RWPE2 (cell line): Measurements from ENCODE around the gene PHIP.
A peak's percentile ranks its signal among the peaks of the same experiment; 100 is the strongest.

Experiments used
- ATAC-seq: fragments of 200-7000 bp; cut with Tn5 transposase; 3 replicates; pipeline ENCODE4 v1.9.1; 2021; ENCODE audit warnings: low read depth
- DNase-seq: peaks from one replicate; pipeline ENCODE4 v3.0.0-alpha.2; 2020; ENCODE audit warnings: low spot score
- H3K27ac ChIP-seq: fragments of 450-650 bp; 2 replicates; pipeline ENCODE4 v1.5.1; 2017; ENCODE audit warnings: mild to moderate bottlenecking; ENCODE audit not compliant: poor library complexity, severe bottlenecking
- H3K27me3 ChIP-seq: fragments of 250-450 bp; sonication (Bioruptor Pico); 2 replicates; pipeline ENCODE4 v1.5.1; 2021; ENCODE audit warnings: mild to moderate bottlenecking, moderate library complexity; ENCODE audit not compliant: insufficient read depth, poor library complexity, severe bottlenecking
- H3K36me3 ChIP-seq: fragments of 250-450 bp; sonication (Bioruptor Pico); 2 replicates; pipeline ENCODE4 v1.5.1; 2020; ENCODE audit warnings: low read depth, mild to moderate bottlenecking, moderate library complexity
- H3K4me1 ChIP-seq: fragments of 250-450 bp; sonication (Bioruptor Pico); 2 replicates; pipeline ENCODE4 v1.5.1; 2021; ENCODE audit warnings: mild to moderate bottlenecking, moderate library complexity; ENCODE audit not compliant: insufficient read depth, poor library complexity, severe bottlenecking
- H3K4me3 ChIP-seq: fragments of 250-450 bp; sonication (Bioruptor Pico); 2 replicates; pipeline ENCODE4 v1.5.1; 2021; ENCODE audit warnings: mild to moderate bottlenecking, moderate library complexity; ENCODE audit not compliant: severe bottlenecking
- H3K9me3 ChIP-seq: fragments of 250-450 bp; sonication (Bioruptor Pico); 2 replicates; pipeline ENCODE4 v1.5.1; 2021; ENCODE audit warnings: mild to moderate bottlenecking, moderate library complexity; ENCODE audit not compliant: severe bottlenecking
- TF ChIP-seq, protein P1 (sequence below): fragments of 450-650 bp; IDR thresholded peaks from one replicate; pipeline ENCODE4 v1.5.1; 2017; ENCODE audit warnings: mild to moderate bottlenecking, moderate library complexity; ENCODE audit not compliant: poor library complexity, severe bottlenecking

PHIP gene

DNA sequence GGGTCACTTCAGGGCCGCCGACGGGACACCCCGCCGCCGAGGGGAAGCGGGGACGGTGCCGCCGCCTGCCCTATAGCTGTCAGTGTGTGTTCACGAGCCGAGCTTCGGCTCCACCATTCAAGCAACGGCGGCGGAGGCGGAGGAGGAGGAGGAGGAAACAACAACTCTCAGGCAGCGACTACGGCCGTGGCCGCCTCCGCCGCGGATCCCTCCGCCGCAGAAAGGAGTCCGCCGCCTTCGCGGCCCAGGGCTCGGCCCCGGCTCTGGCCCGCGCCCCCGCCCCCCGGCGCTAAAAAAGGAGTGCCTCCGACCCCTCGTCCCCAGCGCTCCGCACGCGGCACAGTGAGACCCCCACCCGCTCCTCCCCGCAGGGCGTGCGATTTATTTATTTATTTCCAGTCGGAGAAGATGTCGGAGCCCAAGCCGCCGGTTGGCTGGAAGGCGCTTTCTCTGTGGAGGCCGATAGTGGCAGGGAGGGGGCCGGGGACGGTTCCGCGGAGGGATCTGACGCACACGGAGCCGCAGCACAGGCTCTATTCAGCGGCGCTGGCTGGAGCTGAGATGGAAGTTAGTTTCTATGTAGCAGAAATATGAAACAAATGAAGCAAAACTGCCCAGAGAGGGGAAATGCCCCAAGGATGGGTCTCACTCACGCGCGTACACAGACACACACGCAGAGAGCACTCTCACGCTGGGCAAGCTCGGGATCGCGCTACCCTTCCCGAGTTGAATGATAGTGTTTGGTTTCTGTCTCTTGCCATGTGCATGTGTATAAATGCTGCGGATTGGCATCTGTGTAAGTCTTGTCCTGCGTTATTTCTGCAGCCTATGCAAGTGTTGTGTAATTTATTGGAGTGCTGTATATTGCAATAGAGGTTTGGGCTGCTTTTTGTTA lies at the start of gene PHIP:
Gene PHIP (minus strand): TSS at position 180 of the 895 bp plus-strand sequence. CDS start 186 bp downstream, outside the sequence.
- Histone ChIP-seq H3K27ac (peak within 1 kb of the TSS; percentile 77), H3K4me3 (peak within 1 kb of the TSS; percentile 95), H3K36me3 (peaks cover 27% of the 10 kb centered on the region), H3K9me3 (no peaks in the 10 kb centered on the region), H3K4me1 (peaks cover 29% of the 10 kb centered on the region), H3K27me3 (no peaks in the 10 kb centered on the region)
- TF ChIP-seq, protein P1, sequence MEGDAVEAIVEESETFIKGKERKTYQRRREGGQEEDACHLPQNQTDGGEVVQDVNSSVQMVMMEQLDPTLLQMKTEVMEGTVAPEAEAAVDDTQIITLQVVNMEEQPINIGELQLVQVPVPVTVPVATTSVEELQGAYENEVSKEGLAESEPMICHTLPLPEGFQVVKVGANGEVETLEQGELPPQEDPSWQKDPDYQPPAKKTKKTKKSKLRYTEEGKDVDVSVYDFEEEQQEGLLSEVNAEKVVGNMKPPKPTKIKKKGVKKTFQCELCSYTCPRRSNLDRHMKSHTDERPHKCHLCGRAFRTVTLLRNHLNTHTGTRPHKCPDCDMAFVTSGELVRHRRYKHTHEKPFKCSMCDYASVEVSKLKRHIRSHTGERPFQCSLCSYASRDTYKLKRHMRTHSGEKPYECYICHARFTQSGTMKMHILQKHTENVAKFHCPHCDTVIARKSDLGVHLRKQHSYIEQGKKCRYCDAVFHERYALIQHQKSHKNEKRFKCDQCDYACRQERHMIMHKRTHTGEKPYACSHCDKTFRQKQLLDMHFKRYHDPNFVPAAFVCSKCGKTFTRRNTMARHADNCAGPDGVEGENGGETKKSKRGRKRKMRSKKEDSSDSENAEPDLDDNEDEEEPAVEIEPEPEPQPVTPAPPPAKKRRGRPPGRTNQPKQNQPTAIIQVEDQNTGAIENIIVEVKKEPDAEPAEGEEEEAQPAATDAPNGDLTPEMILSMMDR, result no peak
- DNase-seq (peak; percentile 95), ATAC-seq (peak; percentile 83)

DNA sequence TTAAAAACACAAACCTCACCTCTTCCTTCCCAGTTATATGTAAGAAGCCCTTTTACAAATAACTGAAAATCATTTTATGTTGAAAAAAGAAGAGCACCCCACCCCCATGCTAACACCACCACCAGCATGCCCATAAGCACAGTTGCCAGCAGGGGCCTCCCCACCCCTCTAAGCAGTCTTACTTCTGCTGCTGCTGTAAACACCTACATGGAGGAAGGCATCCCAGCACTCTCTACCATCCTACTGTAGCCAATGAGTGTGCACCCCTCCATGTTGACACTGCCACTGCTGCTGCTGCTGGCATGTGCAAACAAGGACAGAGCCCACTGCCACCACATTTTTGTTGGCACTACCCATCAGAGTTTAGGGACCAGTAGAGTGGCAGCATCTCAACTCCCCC lies 49.6 kb upstream of the PHIP start:
- Histone ChIP-seq H3K36me3 (no peaks in the 10 kb centered on the region), H3K4me3 (no peak overlapping the region), H3K27me3 (no peaks in the 10 kb centered on the region), H3K27ac (no peak overlapping the region), H3K4me1 (no peaks in the 10 kb centered on the region), H3K9me3 (no peaks in the 10 kb centered on the region)
- TF ChIP-seq, protein P1, result peak; percentile 19
- ATAC-seq (no peak), DNase-seq (no peak)

DNA sequence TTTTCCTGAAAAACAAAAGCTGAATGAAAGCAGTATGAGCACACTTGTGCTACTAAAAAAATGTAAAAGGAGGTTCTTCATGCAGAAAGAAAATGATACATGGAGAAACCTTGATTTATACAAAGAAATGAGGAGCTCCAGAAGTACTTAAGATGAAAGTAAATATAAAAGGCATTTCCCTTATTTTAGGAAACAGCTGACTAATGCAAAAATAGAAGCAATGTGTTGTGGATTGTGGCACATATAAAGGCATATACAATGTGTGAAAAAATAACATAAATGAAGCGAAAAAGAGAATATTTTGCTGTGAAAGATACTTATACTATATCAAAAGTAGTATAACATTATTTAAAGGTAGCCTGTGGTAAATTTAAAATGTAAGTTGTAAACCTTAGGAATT lies 41.2 kb upstream of the PHIP start:
- ATAC-seq (no peak), DNase-seq (no peak)
- Histone ChIP-seq H3K4me1 (no peaks in the 10 kb centered on the region), H3K36me3 (no peaks in the 10 kb centered on the region), H3K9me3 (no peaks in the 10 kb centered on the region), H3K4me3 (no peak overlapping the region), H3K27me3 (no peaks in the 10 kb centered on the region), H3K27ac (no peak overlapping the region)
- TF ChIP-seq, protein P1, result no peak

DNA sequence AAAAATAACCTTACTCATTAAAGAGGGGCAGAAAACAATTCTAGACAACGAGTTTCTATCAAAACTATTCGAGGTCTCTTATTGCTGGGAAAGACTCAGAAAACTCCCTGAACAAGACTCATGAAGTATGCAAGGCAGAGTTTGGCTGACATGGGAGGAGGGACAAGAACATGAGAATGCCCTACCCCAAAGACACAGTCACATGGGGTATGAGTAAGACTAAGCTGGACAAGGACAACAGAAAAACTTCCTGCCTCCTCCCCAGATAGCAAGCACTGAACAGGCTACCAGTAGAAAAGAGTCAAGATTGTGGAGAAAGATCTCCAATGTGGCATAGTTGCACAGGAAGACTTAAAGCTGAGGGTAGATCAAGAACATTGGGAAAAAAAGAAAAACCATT lies 39.7 kb upstream of the PHIP start:
- Histone ChIP-seq H3K36me3 (no peaks in the 10 kb centered on the region), H3K27me3 (no peaks in the 10 kb centered on the region), H3K27ac (no peak overlapping the region), H3K4me3 (no peak overlapping the region), H3K9me3 (no peaks in the 10 kb centered on the region), H3K4me1 (no peaks in the 10 kb centered on the region)
- TF ChIP-seq, protein P1, result no peak
- ATAC-seq (peak; percentile 27; the same call in 1 of the 3 replicates), DNase-seq (no peak)

DNA sequence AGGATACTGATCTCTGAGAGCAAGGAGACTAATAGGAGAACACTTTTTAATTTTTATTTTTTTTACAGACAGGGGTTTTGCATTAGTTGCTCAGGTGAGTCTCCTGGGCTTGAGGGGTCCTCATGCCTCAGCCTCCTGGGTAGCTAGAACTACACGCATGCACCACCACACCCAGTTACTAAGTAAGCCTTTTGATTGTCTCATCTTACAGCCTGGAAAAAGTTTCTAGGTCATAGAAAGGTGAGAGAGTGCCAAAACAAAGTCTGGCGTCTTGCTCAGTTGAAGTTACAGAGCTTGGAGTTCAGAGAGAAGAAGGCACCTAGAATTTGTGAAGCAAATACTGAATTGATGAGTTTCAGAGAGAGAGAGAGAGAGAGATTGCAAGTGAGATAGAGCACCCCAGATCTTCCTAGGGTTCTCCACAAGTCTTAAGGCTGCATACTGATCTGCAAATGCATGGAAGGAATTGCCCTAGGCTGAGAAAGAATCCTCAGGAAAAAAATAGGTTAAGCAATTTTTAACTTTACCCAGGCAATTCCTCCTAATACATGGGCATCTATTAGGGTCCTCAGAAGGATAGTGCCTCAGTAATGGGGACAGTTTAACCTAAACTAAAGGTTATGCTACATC lies 37.6 kb upstream of the PHIP start:
- H3K27ac ChIP-seq, result no peak overlapping the region
- TF ChIP-seq, protein P1, result no peak
- H3K36me3 ChIP-seq, result no peaks in the 10 kb centered on the region
- no peaks in the 10 kb centered on the region for H3K9me3 ChIP-seq
- no peaks in the 10 kb centered on the region for H3K27me3 ChIP-seq
- H3K4me3 ChIP-seq, result no peak overlapping the region
- no peak for DNase-seq
- ATAC-seq, result no peak
- no peaks in the 10 kb centered on the region for H3K4me1 ChIP-seq
